Stimulated activated CD8-positive, alpha-beta memory T cell treated with anti-CD3 and anti-CD28 coated beads, Interleukin-4, amount 100 ng/mL, for 24 hours (primary cell): Measurements from ENCODE around the gene GPR107.

Experiments used
- DNase-seq: peaks from one replicate; pipeline ENCODE4 v3.0.0-alpha.2; 2020; ENCODE audit warnings: low read depth

Gene GPR107

GRCh38 chr9:130137641-130138081 lies 84.0 kb downstream of the GPR107 start:
- no peak for DNase-seq

DNA sequence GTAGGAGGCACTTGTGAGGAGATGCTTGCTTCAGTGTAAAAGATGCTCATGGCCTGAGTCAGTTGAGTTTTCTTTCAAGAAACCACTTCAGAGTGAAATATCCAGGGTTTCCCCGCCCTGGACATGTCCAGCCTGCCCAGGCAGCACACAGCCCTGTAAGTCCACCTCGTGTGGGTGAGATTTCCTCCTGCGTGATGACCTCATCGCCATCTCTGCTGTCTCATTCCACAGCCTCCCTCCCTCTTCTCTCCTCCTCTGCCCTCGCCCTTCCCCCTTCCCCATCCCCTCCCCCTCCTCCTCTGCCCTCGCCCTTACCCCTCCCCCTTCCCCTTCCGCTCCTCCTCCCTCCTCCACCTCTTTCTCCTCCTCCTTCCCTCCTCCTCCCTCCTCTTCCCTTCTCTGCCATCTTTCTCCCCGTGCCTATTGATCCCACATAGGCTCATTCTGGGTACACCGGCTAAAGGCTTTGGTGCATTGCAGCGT lies 84.5 kb downstream of the GPR107 start:
- no peak for DNase-seq

DNA sequence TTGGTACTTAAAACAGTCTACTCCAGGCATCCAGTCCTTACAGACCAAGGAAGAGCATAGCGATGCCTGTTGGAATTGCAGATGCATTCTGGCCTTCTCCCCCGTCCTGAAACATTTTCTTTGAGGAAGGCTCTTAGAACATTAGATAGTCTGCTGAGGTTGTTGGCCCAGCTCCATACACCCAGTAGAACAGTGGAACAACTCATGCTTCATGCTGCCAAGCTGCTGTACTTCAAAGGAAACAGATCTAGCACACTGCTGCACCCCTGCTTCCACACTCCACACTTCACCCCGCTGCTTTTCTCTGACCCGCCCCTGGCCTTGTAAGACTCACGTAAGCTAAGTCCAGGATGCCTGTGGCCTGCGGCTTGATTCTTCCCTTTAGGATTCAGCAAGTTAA lies 85.1 kb downstream of the GPR107 start:
- no peak for DNase-seq

GRCh38 chr9:130139251-130139650 lies 85.5 kb downstream of the GPR107 start:
- no peak for DNase-seq

DNA sequence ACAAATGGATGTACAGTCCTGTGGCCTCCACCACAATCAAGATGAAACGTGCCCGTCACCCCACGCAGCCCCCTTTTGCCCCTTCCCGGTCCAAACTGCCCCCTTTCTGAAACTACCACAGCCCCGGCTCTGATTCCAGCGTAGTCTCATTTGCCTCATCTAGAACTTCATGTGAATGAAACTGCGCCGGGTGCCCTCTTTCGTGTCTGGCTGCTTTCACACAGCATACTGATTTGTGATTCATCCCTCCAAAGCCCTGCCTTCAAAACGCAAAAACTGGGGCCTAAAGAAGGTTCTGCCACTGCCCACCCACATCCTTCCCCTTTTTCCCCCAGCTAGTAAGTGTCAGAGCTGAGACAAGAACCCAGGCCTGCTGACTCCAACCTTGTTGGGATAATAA lies 87.0 kb downstream of the GPR107 start:
- peak; percentile 52 for DNase-seq

DNA sequence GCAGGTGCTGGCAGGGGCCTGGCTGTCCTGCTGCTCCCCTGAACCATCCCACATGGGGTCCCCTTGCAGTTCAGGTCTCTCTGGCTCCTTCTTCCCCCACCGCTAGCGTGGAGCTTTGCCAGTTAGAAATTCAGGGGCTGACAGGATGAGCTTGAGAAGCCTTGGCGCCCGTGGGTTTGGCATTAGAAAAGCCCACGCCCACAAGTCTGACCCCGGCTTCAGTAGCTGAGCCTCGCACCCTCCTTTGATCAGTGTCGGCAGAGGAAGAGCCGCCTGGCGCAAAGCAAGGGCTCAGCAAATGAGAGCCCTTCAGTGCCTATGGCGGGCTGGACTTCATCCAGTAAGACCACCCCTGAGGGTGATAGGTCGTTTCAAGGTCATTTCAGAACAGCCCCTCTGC lies 88.3 kb downstream of the GPR107 start:
- no peak for DNase-seq

DNA sequence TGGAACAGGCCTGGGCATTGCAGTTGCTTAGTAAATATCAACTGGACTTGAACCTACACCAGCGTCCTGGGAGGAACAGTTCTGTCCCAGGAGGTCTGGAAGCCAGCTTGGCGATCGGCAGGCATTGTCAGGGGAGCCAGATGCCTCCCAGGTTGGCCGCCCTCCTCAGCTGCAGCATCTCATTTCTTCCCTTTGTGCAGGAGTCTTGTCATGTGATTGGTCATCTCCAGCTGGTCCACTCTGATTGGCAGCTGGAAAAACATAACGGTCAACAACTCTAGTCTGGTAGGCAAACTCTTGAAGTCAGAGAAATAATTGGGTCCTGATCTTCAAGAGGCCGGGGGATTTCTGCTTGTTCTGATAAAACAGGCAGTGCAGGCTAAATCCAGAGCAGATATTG lies 88.9 kb downstream of the GPR107 start:
- no peak for DNase-seq

DNA sequence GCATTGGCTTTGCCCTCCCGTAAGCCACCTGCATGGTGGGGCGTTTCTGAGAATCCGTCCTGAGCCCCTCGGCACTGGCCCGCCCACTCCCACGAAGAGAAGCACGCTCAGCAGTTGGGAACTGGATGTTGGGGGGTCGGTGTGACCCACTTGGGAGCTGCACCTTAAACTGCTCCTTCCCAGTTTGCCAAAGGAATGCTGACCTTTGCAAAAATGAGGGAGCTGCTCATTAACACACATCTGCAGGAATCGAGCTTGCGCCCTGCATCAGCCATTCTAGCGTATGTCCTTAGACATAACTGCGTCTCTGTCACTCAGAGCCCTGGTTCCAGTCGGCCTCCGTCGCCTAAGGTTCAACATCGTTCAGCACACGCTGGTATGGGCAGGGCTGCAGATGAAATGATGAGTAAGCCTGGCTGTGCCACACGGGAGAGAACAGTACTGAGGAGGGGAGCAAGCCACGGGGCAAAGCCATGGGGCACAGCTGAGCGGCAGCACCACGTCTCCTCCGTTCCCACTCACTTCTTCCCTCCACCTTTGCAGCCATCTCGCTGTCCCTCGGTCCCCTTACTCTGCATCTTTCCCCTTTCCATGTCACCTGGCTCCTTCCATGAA lies 89.7 kb downstream of the GPR107 start:
- DNase-seq, result no peak

DNA sequence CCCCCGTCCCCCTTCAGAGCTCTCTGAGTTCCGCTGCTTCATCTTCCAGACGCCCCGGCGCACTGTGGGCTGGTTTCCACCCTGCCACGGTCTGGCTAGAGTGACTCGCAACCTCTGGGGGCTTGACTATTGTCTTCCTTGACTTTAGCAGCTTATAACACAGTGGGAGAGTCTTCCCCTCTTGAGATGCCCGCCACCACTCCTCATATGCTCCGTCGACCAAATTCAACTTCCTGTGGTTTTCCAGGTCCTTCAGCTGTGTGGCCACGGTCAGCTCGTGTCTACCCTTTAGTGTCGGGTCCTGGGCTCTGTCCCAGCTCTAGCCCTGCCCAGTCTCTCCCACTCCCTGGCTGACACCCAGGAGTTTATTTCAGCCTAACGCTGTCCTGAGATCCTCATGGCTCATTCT lies 90.3 kb downstream of the GPR107 start:
- DNase-seq, result no peak

GRCh38 chr9:130144703-130145102 lies 91.0 kb downstream of the GPR107 start:
- no peak for DNase-seq

GRCh38 chr9:130145658-130146057 lies 92.0 kb downstream of the GPR107 start:
- no peak for DNase-seq

DNA sequence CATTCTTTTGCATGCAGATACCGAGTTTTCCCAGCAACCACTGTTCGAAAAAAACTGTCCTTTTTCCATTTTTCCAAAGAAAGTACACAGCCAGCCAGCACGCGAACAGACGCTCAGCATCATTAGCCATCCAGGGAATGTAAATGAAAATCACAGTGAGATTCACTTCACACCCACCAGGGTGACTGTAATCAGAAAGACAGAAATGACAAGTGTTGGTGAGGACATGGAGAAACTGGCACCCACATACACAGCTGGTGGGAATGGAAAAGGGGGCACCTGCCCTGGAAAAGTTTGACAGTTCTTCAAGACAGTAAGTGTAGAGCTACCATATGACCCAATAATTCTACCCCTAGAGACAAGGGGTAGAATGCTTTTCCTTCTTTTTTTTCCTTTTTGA lies 93.5 kb downstream of the GPR107 start:
- no peak for DNase-seq

DNA sequence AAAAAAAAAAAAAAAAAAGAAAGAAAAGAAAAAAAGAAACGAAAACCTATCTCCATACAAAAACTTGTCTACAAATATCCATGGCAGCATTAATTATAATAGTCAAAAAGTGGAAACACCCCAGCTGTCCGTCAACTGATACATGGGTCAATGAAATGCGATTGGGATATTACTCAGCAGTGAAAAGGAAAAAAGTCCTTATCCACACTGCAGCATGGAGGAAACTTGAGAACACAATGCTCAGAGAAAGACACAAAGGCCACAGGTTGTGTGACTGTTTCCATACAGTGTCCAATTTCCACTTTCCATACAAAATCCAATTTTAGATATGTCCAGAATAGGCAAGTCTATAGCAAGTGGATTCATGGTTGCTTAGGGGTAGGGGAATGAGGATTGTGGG lies 94.2 kb downstream of the GPR107 start:
- DNase-seq, result no peak

DNA sequence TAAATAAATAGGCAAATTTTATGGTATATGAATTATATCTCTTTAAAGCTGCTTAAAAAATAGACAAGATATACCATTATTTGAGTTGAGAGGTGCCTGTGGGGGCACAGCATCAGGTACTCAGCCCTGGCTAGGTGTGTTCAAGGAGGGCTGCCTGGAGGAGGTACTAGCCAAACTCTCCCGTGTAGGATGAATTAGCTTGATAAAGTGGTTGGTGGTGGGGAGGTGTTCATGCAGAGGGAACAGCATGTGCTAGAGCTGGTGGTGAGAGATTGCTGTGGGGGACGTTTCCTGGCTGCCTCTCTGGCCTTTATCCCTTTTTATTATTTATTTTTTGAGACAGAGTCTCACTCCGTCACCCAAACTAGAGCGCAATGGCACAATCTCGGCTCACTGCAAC lies 95.3 kb downstream of the GPR107 start:
- DNase-seq, result no peak

DNA sequence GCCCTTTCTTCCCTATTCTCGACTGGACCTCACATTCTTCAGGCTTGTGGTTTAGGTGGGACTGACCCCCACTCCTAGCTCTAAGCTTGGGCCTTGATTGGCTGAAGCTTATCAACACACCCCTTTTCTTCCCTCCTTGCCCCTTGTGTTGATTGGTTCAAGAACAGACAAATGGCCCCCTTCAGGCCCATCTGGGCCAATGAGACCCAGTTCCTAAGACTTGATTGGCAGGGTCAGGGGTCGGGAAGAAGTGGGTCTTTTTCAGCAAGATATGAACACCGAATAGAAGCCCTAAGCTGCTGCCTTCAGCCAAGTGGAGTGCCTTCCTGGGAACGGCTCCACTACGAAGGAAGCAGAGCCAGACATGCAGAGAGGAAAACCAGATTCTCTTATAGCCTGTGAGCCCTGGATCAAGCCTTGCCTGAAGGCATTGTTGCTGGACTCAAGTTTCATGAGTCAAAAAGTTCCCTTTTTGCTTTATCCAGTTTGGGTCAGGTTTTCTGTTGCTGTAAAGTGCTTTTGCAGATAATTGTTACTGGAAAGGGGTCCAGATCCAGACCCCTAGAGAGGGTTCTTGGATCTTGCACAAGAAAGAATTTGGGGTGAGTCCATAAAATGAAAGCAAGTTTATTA lies 96.1 kb downstream of the GPR107 start:
- DNase-seq, result no peak

DNA sequence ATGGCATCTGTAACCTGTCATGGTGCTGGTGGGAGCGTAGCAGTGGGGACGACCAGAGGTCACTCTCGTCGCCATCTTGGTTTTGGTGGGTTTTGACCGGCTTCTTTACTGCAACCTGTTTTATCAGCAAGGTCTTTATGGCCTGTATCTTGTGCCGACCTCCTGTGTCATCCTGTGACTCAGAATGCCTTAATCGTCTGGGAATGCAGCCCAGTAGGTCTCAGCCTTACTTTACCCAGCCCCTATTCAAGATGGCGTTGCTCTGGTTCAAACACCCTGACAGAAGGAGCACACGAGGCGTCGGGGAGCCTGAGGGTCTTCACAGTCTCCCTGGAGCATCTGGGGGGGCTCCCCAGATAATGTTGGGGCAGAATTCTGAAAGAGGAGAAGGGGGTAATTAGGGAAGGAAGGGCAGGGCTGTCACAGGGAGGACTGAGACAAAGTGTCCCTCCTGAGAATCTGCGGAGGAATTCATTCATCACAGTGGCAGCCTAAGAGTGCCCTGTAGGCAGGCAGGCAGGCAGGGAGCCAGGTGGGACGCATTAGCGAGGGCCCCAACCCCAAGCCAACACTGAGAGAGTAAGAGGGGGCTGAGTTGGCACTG lies 97.2 kb downstream of the GPR107 start:
- no peak for DNase-seq

GRCh38 chr9:130154816-130155215 lies 101.1 kb downstream of the GPR107 start:
- DNase-seq, result no peak

DNA sequence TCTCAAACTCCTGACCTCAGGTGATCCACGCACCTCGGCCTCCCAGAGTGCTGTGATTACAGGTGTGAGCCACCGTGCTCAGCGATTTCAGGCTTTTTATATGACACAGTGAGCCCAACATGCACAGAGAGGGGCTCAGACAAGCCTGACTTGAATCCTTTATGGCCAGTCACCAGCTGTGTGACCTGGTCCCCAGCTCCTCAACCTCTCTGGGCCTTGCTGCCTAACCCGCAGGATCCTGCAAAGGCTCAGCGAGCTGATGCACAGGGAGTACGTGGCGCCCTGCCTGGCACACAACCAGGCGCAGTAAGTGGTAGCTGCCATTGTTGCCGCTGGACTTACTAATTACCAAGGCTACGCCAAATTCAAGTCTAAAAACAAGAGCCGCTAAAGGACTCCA lies 101.9 kb downstream of the GPR107 start:
- no peak for DNase-seq

- DNase-seq, result no peak
Observed at GRCh38 chr9:130156672-130157071, 103.0 kb downstream of the GPR107 start.

GRCh38 chr9:130157079-130157478 lies 103.4 kb downstream of the GPR107 start:
- DNase-seq, result no peak

DNA sequence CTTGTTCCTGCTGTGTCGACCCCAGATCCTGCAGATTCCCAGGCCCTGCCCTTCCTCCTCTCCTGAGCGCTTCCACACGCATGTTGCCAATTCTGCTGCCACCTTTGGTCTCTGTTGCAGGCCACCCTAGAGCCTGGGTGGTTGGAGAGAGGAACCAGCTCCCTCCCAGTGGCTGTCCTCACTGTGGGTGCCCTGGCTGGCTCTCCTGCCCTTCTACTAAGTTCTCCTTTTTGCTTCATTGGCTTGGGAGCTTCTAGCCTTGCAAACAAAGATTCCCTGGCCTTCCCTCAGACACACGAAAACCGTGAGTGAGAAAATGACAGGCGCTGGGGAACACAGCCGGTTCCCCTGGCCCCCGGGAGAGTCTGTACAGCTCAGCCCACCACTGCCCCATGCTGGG lies 104.3 kb downstream of the GPR107 start:
- no peak for DNase-seq

GRCh38 chr9:130159057-130159456 lies 105.4 kb downstream of the GPR107 start:
- DNase-seq, result no peak

DNA sequence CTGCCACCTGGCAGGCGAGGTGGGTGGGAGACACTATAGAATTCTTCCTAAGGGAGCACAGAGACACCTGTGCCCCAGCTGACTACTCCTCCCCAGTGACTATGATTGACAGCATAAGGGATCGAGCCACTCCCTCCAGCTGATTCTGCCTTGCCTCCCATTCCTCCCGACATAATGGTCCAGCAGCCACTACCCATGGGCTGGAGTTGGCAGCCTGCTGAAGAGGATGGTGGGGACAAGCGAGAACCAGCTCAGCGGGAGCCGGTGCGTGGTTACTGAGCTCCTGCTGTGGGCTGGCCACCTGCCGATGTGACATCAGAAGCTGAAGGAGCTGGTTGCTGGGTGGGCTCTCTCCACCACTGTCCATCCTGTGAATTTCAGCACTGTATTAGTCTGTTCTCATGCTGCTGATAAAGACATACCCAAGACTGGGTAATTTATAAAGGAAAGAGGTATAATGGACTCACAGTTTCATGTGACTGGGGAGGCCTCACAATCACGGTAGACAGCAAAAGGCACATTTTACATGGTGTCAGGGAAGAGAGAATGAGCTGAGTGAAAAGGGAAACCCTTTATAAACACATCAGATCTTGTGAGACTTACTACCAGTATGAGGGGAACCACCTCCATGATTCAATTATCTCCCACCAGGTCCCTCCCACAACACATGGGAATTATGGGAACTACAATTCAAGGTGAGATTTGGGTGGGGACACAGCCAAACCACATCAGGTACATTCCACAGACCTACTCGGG lies 106.4 kb downstream of the GPR107 start:
- DNase-seq, result no peak
